Measurements from ENCODE around the gene WDR33.

DNA sequence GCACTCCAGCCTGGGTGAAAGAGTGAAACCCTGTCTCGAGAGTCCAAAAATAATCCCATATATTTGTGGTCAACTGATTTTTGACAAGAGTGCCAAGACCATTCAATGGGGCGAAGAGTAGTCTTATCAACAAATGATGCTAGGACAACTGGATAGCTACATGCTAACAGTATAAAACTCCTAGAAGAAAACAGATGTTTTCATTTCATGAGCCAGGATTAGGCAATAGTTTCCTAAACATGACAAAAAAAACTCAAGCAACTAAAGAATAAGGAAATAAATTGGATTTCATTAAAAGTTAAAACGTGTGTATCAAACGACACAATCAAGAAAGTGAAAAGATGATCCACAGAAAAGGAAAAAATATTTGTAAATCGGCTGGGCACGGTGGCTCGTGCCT lies 141.9 kb downstream of the WDR33 start:
- TF ChIP-seq, protein P1, sequence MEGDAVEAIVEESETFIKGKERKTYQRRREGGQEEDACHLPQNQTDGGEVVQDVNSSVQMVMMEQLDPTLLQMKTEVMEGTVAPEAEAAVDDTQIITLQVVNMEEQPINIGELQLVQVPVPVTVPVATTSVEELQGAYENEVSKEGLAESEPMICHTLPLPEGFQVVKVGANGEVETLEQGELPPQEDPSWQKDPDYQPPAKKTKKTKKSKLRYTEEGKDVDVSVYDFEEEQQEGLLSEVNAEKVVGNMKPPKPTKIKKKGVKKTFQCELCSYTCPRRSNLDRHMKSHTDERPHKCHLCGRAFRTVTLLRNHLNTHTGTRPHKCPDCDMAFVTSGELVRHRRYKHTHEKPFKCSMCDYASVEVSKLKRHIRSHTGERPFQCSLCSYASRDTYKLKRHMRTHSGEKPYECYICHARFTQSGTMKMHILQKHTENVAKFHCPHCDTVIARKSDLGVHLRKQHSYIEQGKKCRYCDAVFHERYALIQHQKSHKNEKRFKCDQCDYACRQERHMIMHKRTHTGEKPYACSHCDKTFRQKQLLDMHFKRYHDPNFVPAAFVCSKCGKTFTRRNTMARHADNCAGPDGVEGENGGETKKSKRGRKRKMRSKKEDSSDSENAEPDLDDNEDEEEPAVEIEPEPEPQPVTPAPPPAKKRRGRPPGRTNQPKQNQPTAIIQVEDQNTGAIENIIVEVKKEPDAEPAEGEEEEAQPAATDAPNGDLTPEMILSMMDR (IDR thresholded peaks at IDR 0.05): no peak
- TF ChIP-seq POLR2A (IDR thresholded peaks at IDR 0.05) (no peak), EP300 (IDR thresholded peaks at IDR 0.05) (no peak)
